Measurements from ENCODE around the gene PABPN1.
"Not testable (repeated sequence)": the region's sequence is repeated elsewhere in the genome, so short reads cannot be mapped to it uniquely, and the experiment has no call there.

PABPN1 gene

DNA sequence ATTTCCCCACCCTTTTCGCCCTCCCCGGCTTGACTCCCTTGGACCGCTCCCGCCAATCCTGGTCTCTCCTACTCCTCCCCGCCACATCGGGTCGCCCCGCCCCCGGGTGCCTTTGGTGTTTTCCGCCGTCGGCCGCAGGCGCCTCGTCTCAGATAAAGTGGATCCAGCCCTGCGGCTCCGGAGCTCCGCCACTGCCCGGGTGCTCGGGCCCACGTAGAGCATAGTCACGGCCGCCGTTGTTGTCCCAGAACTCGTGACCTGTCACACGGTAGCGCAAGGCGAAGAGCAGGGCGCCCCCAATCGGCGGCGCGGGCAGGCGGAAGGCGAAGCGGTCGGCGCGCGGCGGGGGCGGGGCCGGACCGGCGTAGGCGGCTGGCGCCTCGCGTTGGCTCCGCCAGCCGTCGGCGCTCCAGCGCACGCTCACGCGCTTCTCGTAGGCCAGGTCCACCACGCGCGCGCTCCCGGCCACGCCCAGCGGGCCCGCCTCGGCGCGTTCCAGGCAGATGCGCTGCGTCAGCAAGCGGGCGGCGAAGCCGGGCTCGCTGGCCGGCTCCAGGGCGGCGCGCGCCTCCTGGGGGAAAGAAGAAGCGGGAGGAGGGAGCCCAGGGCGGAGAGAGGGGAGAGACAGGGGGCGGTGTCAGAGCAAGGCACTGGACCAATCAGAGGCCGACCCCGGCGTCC lies 19.8 kb upstream of the PABPN1 start:
- DNase-seq (ENCODE audit: low spot score), result peak; percentile 99

DNA sequence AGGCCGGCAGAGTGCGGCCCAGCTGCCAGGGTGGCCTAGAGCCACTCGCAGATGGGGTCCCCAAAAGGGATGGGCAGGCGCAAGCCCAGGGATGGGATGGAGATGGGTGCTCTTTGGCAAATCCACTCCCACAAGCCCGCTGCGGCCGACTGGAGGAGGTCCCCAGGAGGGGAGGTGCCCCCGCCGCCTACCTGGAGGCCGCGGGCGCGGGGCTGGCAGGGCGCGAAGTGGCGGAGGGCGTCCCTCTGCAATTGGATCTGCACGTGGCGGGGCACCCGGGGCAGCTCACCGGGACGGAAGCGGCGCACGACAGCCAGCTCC lies 19.3 kb upstream of the PABPN1 start:
- DNase-seq (ENCODE audit: low spot score), result no peak

DNA sequence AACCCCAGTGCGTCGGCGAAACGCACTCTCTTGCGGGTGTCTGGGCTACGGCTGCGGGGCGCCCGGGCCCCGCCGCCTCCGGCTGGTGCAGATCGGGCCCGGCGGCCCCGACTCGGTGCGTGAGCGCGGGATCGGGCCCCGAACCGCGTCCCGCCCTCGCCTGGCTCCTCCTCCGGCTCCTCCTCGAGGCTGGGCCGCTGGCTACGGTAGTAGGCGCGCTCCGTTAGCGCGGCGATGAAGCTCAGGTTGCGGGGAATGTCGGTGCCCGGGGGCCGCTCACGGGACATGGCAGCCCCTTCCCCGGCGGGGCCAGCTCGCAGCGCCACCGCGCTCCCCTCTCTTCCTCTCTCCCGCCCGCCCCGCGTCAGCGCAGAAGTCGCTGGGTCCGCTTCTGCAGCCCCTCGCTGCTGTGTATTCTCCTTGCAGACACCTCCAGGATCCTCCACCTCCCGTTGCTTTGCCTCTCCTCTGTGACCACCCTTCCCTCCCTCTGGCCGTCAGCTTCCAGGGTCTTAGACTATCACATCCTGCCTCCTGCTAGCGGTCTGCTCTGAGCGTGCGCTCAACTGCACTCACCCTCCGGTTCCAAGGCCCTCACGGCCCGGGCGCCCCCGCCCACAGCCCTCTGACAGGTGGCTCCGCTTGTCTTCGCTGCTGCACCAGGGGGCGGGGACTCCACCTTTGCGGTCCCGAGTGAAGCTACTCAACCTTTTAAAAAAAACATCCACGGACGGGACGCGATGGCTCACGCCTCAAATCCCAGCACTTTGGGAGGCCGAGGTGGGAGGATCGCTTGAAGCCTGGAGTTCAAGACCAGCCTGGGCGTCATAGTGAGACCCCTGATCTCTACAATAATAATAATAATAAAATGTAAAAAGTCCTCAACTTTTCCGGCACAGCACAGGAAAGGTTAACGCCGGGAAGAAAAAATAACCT lies 18.7 kb upstream of the PABPN1 start, which contains the start of gene PPP1R3E:
TSS of gene PPP1R3E (minus strand) at position 570 of the 936 bp plus-strand sequence. CDS start at position 287, 283 bp downstream.
- peak; percentile 82 for DNase-seq (ENCODE audit: low spot score)

DNA sequence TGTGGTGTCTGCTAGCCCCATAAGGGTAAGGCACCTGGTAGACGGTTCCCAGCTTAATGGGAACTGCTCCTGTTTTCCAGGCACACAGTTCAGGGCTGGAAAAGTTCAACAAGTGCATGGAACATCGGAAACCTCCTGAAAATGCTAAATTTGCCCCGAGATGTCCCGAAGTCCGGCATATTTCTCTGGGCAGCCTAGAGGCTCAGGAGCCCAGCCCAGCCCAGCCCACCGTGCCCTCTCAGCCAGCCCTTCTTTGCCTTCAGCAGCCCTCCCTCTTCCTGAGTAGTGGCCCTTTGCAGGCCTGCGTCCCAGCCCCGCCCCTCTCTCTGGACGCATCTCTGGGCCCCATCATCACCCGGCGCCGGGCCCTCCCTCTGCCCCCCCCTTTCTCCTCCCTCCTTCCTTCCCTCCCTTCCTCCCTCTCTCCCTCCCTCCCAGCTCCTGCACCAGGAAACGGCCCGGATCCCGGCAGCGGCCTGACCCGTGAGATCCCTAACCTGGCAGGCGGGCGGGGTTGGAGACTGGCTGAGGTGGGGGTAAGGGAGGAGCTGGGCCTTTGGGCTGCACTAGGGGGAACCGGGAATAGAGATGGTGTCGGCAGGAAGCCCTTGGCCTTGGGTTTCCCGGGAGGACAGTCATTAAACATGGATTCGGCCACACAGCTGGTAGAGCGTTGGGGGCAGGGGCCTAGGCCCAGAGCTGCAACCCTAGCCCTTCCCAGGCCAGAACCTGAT lies 14.7 kb upstream of the PABPN1 start, which contains the start of gene BCL2L2:
TSS of gene BCL2L2 (plus strand) at position 422 of the 734 bp plus-strand sequence. CDS start 935 bp downstream, outside the sequence.
- DNase-seq (ENCODE audit: low spot score), result peak; percentile 91

DNA sequence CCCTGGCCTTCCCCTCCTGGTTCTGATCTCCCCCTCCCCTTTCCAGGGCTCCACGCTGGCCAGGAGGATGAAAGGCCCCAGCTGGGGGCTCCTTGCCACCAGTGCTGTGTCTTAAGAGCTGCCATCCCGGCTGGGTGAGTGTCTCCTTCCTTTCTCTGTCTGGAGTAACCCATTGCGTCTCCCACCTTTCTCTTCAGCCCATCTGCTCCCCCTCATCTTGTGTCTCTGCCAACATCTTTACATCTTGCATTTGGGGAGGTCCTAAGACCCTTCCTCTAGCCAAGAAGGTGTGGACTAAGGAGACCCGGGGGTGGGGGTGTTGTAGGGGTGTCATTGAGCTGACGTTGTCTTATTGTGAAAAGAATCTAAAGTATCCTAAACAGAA lies 14.1 kb upstream of the PABPN1 start:
- no peak for DNase-seq (ENCODE audit: low spot score)

DNA sequence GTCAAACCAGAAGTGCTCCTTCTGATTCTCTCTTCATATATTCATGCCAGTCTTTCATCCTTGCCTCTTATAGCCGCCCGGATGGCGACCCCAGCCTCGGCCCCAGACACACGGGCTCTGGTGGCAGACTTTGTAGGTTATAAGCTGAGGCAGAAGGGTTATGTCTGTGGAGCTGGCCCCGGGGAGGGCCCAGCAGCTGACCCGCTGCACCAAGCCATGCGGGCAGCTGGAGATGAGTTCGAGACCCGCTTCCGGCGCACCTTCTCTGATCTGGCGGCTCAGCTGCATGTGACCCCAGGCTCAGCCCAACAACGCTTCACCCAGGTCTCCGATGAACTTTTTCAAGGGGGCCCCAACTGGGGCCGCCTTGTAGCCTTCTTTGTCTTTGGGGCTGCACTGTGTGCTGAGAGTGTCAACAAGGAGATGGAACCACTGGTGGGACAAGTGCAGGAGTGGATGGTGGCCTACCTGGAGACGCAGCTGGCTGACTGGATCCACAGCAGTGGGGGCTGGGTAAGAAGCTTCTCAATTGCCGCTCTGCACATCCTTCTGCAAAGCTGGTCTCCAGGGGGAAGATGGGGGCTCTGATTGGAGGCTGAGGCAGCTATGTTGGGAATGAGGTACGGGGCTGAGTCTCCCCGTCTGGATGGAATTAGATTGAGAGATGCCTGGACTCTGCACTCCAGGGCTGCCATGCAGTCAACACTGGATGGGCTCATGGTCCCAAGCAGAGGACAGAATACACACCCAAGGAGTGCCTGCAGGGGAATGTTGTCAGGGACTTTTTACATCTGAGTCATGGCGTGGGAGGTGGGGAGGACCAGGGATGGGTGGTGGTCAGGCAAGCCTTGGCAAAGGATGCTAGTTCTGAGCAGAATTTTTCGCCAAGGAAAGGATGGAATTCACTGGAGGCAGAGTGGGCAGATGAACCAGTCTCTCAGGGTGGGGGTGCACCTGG lies 13.3 kb upstream of the PABPN1 start:
- DNase-seq (ENCODE audit: low spot score), result peak; percentile 54

DNA sequence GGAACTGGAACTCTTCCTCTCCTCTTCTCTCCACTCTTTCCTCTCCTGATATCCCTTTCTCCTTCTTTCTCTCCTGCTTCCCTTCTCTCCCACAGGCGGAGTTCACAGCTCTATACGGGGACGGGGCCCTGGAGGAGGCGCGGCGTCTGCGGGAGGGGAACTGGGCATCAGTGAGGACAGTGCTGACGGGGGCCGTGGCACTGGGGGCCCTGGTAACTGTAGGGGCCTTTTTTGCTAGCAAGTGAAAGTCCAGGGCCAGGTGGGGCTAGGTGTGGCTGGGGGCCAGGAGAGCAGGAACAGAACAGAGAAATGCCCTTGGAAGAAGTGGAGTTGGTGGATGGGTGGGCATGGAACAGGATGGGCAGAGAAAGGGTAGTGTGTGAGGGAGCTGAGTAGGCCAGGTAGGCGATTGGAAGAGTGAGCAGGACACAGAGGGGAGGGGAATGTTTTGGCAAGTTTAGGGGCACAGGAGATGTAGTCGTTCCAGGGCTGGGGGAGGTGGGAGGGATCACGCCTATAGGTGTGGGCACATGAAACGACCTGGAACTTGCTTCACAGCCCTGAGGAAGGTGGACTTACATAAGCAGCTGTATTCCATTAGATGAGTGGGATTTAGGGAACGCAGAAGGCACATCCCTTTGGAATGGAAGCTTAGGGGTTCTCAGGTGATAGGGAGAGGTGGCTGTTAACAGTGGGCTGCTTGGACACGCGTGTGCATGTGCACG lies 12.4 kb upstream of the PABPN1 start:
- DNase-seq (ENCODE audit: low spot score), result no peak

DNA sequence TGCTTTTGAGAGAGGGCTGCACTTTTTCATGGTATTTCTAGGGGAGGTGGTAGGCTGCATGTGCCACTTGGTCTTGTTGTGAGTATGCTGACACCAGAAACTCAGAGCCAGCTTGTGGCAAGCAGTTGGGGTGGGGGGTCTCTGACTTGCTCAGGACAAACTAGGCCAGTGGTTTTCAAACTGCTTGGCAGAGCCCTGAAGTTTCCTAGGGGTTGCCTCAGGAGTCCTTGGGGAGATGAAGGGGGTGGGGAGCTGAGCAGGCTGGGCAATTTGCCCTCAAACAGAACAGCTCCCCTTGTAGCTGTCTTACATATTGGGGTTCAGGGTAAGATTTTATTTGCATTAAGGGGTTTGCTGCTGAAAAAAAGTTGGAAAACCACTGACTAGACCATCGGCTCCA lies 10.7 kb upstream of the PABPN1 start:
- DNase-seq (ENCODE audit: low spot score), result no peak

DNA sequence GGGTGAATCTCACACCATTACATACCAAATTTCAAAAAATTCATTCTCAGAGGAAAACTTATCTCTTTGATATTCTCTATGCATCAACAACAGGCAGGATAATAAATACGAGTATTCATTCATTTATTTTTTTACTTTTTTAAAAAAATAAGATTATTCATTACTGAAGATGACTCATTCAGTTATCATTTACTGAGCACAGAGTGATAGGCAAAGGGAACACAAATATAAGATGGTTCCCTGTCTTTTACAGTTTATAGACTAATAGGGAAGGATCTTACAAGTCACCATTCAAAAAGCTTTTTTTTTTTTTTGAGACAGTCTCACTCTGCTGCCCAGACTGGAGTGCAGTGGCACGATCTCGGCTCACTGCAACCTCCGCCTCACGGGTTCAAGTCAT lies 5.0 kb upstream of the PABPN1 start:
- DNase-seq (ENCODE audit: low spot score), result no peak

DNA sequence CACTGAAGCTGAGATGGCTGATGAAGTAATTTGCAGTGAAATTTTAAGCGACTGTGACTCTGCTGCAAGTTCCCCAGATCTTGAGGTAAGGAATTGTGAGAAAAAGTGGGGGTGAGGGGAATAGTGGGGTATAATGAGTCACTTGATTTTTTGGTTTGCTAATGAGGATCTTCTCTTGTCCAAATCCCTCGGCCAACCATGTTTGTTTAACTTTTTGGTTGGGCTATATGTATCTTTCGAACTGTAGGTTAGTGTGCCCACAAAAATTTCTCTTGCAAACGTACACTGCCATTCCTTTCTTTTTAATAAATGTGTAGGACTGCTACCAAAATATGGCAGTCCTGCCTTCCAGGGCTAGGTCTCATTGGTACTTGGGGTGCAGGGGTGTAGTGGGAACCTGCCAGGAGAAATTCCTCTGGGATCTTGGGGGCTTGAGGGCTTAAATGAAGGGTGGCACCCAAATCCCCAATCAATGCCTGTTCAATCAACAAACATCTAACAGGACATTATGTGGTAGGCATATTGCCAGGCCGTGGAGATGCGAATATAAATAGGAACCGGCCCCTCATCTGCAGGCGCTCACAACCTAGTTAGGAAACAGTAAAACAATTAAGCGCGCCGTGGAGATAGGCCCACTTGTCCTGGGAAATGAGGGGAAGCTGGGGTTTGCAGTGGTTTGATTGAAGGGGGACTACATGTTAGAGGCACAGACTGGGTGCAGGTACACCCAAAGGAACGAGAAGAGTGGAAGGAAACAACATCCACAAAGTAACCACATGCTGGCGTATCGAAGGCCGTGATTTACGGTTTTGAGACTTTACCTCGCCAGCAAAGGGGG lies 1.3 kb upstream of the PABPN1 start:
- no peak for DNase-seq (ENCODE audit: low spot score)

DNA sequence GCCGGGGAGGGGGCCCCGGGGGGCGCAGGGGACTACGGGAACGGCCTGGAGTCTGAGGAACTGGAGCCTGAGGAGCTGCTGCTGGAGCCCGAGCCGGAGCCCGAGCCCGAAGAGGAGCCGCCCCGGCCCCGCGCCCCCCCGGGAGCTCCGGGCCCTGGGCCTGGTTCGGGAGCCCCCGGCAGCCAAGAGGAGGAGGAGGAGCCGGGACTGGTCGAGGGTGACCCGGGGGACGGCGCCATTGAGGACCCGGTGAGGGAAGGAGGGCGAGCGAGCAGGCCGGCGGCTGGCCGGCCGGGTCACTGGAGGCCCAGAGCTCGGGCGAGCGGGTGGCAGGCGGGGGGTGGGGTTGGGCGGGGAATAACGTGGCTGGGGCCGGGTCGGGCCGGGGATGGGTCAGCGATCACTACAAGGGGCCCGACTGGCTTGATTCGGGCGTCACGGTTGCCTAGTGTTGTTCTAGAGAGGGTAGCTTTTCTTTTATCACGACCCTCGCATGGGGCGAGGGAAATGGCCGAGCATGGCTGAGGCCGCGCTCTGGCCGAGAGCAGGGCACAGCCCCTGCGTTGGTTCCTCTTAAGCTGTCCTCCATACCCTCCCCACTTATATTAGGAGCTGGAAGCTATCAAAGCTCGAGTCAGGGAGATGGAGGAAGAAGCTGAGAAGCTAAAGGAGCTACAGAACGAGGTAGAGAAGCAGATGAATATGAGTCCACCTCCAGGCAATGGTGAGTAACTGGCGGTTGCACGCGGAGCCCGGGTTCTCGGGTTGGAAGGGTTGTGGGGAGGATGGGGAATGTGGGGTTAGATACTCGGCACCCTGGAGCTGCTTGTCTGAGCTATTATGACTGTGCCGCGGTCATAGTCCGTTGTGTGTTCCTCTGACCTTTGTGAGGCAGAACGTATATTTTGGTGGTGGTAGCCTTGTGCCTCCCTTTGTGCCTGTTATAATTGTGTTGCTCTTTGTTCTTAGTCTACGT lies 603 bp downstream of the PABPN1 start:
- DNase-seq (ENCODE audit: low spot score), result peak; percentile 76

DNA sequence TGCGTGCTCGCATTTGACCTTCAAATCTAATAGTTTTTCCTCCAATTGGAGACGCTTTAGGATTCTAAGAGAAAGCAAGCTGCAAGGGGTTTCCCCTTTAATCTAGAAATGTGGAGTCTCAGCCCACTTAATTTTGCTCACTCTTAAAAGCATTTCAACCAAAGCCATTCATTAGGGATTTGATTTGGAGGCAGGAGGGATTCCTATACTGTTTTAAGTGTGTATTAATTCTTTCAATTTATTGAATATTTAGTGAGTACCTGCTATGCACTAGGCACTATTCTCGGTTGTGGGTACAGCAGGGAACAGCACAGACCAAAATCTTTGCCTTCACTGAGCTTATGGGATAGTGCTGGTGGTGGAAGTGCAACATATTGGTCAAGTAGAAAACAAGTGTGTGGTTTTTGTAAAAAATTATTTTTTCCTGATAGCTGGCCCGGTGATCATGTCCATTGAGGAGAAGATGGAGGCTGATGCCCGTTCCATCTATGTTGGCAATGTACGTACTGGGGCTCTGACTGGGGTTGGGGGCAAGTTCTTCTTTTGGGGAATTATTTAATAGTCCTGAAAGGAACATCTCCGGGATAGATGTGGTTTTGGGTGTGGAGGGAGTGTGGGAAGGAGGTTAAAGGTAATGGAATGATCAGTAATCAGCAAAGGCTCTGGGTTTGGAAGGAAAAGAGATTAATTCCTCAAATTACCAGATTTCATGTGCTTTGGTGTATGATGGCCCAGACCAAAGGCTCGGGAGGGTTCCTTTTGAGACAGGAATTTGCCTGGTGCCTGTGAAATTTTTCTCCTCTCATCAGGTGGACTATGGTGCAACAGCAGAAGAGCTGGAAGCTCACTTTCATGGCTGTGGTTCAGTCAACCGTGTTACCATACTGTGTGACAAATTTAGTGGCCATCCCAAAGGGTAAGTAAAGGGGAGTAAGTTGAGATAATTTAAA lies 1.6 kb downstream of the PABPN1 start:
- DNase-seq (ENCODE audit: low spot score), result peak; percentile 34

DNA sequence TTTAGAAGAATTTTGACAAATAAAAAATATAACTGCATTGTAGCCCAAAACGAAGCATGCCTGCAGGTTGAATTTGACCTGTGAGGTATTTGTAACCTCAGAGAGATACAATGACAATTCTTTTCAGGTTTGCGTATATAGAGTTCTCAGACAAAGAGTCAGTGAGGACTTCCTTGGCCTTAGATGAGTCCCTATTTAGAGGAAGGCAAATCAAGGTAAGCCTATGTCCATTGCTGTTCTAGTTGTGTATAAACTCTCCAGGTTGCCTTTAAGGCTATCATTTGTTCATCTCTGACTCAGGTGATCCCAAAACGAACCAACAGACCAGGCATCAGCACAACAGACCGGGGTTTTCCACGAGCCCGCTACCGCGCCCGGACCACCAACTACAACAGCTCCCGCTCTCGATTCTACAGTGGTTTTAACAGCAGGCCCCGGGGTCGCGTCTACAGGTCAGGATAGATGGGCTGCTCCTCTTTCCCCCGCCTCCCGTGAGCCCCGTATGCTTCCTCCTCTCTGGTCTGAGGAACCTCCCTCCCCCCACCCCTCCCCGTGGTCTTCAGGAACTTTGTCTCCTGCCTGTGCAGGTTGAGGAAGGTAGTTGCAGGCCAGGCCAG lies 2.7 kb downstream of the PABPN1 start:
- no peak for DNase-seq (ENCODE audit: low spot score)

DNA sequence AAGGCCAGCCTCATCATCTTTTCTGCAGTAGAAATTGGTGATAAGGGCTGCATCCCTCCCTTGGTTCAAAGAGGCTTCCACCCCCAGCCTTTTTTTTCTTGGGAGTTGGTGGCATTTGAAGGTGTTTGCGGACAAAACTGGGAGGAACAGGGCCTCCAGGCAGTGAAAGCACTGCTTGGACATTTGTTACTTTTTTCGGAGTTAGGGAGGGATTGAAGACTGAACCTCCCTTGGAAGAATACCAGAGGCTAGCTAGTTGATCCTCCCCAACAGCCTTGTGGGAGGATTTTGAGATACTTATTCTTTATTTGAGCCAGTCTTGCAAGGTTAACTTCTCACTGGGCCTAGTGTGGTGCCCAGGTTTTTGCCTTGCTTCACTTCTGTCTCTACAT lies 3.2 kb downstream of the PABPN1 start:
- no peak for DNase-seq (ENCODE audit: low spot score)

DNA sequence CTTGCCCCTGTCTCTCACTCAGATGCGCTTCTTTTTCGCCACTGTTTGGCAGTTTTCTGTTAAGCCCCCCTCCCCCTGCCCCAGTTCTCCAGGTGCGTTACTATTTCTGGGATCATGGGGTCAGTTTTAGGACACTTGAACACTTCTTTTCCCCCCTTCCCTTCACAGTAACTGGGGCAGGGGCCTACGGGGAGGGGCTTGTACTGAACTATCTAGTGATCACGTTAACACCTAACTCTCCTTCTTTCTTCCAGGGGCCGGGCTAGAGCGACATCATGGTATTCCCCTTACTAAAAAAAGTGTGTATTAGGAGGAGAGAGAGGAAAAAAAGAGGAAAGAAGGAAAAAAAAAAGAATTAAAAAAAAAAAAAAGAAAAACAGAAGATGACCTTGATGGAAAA lies 3.7 kb downstream of the PABPN1 start:
- DNase-seq (ENCODE audit: low spot score), result no peak

DNA sequence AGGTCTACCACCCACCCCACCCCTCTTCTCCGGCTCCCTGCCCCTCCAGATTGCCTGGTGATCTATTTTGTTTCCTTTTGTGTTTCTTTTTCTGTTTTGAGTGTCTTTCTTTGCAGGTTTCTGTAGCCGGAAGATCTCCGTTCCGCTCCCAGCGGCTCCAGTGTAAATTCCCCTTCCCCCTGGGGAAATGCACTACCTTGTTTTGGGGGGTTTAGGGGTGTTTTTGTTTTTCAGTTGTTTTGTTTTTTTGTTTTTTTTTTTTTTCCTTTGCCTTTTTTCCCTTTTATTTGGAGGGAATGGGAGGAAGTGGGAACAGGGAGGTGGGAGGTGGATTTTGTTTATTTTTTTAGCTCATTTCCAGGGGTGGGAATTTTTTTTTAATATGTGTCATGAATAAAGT lies 4.5 kb downstream of the PABPN1 start:
- DNase-seq (ENCODE audit: low spot score), result not testable (repeated sequence)
